ENCODE results near the gene LUZP1. TPM values are rescaled to one million over a fixed set of nuclear protein-coding genes. Genes with fewer than 3 reads are reported as not detected.

The LUZP1 gene
- total and polyA plus RNA-seq, 10 of the 15 experiments (the other 5 are each of a cell fraction or from before 2014, with no cell fraction given), result 11.3 to 28.2 (median 17.3) TPM

DNA sequence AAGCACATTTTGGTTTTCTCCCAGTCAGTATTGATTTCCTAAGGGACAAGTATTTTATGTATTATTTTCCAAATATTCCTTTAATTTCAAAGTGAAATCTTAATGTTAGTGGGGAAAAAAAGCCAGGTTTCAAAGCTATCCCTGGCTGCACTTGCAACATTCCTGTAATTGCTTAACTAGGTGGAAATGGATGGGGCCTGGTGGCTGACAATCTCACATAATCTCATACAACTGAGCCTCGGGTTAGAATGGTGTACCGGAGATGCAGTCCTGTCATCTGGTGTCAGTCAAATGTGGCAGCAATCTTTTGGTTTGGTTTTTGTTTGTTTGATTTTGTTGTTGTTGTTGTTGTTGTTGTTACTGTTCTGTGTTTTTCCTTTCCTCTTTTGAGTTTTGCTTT is 103.3 kb downstream of the LUZP1 start:
- peaks cover 11 to 32% of the 10 kb centered on the region in 2 experiments; a peak in 3 of 4 replicates for H3K36me3 ChIP-seq (ENCODE audit: control insufficient read depth in 2 of 2, insufficient read depth in 2 of 2, low read length in 1 of 2)
- no TSS peak for BruUV-seq (replicated peaks)
- FAIRE-seq (no peak), DNase-seq (ENCODE audit: low read depth, low spot score) (no peak), ATAC-seq (no peak)
- ChIA-PET POLR2A (no interaction called here), CTCF (interaction anchor here (1.3 kb wide), 1 partner anchor 22 kb away, joined by 4 read pairs; no protein-coding TSS in a partner anchor), SMC1A (ENCODE audit: uncharacterized antibody, unreplicated experiment) (interaction anchor here (0.9 to 1.5 kb wide), 3 partner anchors 9 to 119 kb away, joined by 3 read pairs; no protein-coding TSS in a partner anchor), RAD21 (ENCODE audit: unreplicated experiment) (interaction anchor here (1.3 kb wide), 1 partner anchor 119 kb away, joined by 3 read pairs; no protein-coding TSS in a partner anchor)
- no peak overlapping the region for H3K27ac ChIP-seq (ENCODE audit: control insufficient read depth, insufficient read depth)
- no peak overlapping the region for H3K9ac ChIP-seq (ENCODE audit: control insufficient read depth, insufficient read depth, low read length)
- in situ Hi-C loops (cut with MboI), result no loop called here
- no peaks in the 10 kb centered on the region for H3K27me3 ChIP-seq (replicated peaks in 1 of 2; ENCODE audit: control insufficient read depth in 2 of 2, insufficient read depth in 2 of 2, low read length in 1 of 2)
- H3K79me2 ChIP-seq (ENCODE audit: control insufficient read depth, insufficient read depth, low read length), result no peaks in the 10 kb centered on the region
- no peaks in the 10 kb centered on the region for H3K4me1 ChIP-seq (ENCODE audit: control insufficient read depth, insufficient read depth, low read length)
- no peak for TF ChIP-seq TAF1 (IDR thresholded peaks at IDR 0.05; ENCODE audit: borderline replicate concordance, low read depth, low read length)
- TF ChIP-seq RCOR1 (conservative IDR thresholded peaks at IDR 0.05; ENCODE audit: low read depth, low read length), result no peak
- TF ChIP-seq HCFC1 (IDR thresholded peaks at IDR 0.05; ENCODE audit: low read length), result no peak
- no peak for TF ChIP-seq MYC (IDR thresholded peaks at IDR 0.05; ENCODE audit: insufficient read depth, insufficient read length, insufficient replicate concordance, low read length, severe bottlenecking)
- no peak for TF ChIP-seq ESRRA (IDR thresholded peaks at IDR 0.05; ENCODE audit: low read length)
- no peak for TF ChIP-seq NR2F1 (conservative IDR thresholded peaks at IDR 0.05)
- TF ChIP-seq KAT2A (conservative IDR thresholded peaks at IDR 0.05; ENCODE audit: control insufficient read depth, low read depth, low read length), result no peak
- no peak for TF ChIP-seq ZBTB40 (IDR thresholded peaks at IDR 0.05; ENCODE audit: borderline replicate concordance)
- no peak for TF ChIP-seq POU2F2 (IDR thresholded peaks at IDR 0.05; ENCODE audit: borderline replicate concordance, low read depth, low read length)
- no peak for TF ChIP-seq ATF2 (IDR thresholded peaks at IDR 0.05; ENCODE audit: low read length)
- TF ChIP-seq MEF2B (IDR thresholded peaks at IDR 0.05; ENCODE audit: partially characterized antibody, poor library complexity, severe bottlenecking), result no peak
- TF ChIP-seq CBX3 (IDR thresholded peaks at IDR 0.05; ENCODE audit: borderline replicate concordance, low read depth), result no peak
- no peak for TF ChIP-seq SREBF2 (IDR thresholded peaks at IDR 0.05; ENCODE audit: low read length)
- no peak for TF ChIP-seq TARDBP (IDR thresholded peaks at IDR 0.05; ENCODE audit: borderline replicate concordance)
- no peak for TF ChIP-seq TCF3 (IDR thresholded peaks at IDR 0.05; ENCODE audit: borderline replicate concordance, insufficient read depth, low read depth, low read length)
- TF ChIP-seq MTA3 (IDR thresholded peaks at IDR 0.05; ENCODE audit: borderline replicate concordance, low read length), result no peak
- TF ChIP-seq, protein P1, sequence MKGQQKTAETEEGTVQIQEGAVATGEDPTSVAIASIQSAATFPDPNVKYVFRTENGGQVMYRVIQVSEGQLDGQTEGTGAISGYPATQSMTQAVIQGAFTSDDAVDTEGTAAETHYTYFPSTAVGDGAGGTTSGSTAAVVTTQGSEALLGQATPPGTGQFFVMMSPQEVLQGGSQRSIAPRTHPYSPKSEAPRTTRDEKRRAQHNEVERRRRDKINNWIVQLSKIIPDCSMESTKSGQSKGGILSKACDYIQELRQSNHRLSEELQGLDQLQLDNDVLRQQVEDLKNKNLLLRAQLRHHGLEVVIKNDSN (IDR thresholded peaks at IDR 0.05; ENCODE audit: borderline replicate concordance, extremely low read length, insufficient read depth, low read depth, low read length), result no peak
- no peak for TF ChIP-seq EGR1 (IDR thresholded peaks at IDR 0.05; ENCODE audit: borderline replicate concordance in 1 of 2, low read depth in 2 of 2, low read length in 2 of 2)
- no peak for TF ChIP-seq ZBED1 (IDR thresholded peaks at IDR 0.05; ENCODE audit: borderline replicate concordance)
- no peak overlapping the region for H2AFZ ChIP-seq (ENCODE audit: control insufficient read depth, low read depth, low read length)
- H3K4me3 ChIP-seq, result no peak overlapping the region
- 93% methylated on average over 2 of the region's 2 CpGs for WGBS (ENCODE audit: insufficient coverage, insufficient replicate concordance, low lambda C conversion rate, missing lambda C conversion rate)
- H4K20me1 ChIP-seq (ENCODE audit: control insufficient read depth, insufficient read depth), result no peaks in the 10 kb centered on the region
- H3K9me3 ChIP-seq (replicated peaks; ENCODE audit: control insufficient read depth, insufficient read depth, low read length), result no peaks in the 10 kb centered on the region
- H3K4me2 ChIP-seq (ENCODE audit: control insufficient read depth, insufficient read depth), result no peak overlapping the region
- intact Hi-C loops (cut with micrococcal nuclease; ENCODE audit: unreplicated experiment), result loop anchor here (5.0 kb wide), 1 partner anchor 88 kb away; no protein-coding TSS in a partner anchor

Measured in GM12878 (cell line).